HepG2 (cell line): ENCODE results near the gene ARMH4. TPM values are rescaled to one million over a fixed set of nuclear protein-coding genes. Genes with fewer than 3 reads are reported as not detected.

ENCODE experiments used
- ATAC-seq: fragments of 200-7000 bp; cut with Tn5 transposase; 3 replicates; pipeline ENCODE4 v1.9.1; 2020; ENCODE audit warnings: mild to moderate bottlenecking, moderate library complexity
- BruUV-seq: library from RNA; stranded (reverse); fragments of 400-500 nt; replicated peaks from 2 replicates; lab custom pipeline; 2021; lab: Mats Ljungman, UMichigan
- CTCF ChIA-PET: fragments of 300-600 bp; formaldehyde crosslinking; extraction: SDS; loops from one replicate; lab custom pipeline; 2021; ENCODE audit warnings: low total read pairs, inconsistent platforms, low intra/inter-chr PET ratio; lab: Yijun Ruan, JAX
- POLR2A ChIA-PET: fragments of 350-600 bp; sonication (Branson Sonifier 250); formaldehyde crosslinking; loops from one replicate; lab custom pipeline; 2020; ENCODE audit warnings: antibody characterized with exemption, inconsistent platforms; lab: Yijun Ruan, JAX
- DNase-seq: peaks from one replicate; pipeline ENCODE4 v3.0.0-alpha.2; 2015; ENCODE audit warnings: low spot score
- FAIRE-seq: peaks from 3 replicates; lab custom pipeline; 2011; peaks lifted over from hg19 to GRCh38; lab: Jason Lieb, UNC
- H2AFZ ChIP-seq: one replicate; pipeline ENCODE4 v1.6.1; 2011; ENCODE audit warnings: low read length, inconsistent platforms
- H3K27ac ChIP-seq: fragments of 300-600 bp; 3 replicates; pipeline ENCODE4 v1.8.0; 2011; ENCODE audit warnings: mixed run types, mild to moderate bottlenecking, mixed read lengths, low read length, inconsistent platforms; ENCODE audit not compliant: insufficient read depth; ENCODE audit errors: extremely low read length
- H3K27me3 ChIP-seq, 2 experiments: fragments of 200-600 bp in 1 of 2; 2 replicates in 1 of 2; 3 replicates in 1 of 2; pipeline versions ENCODE4 v1.6.0 to v1.8.0; 2011; ENCODE audit warnings: low read length in 2 of 2, mild to moderate bottlenecking in 2 of 2, moderate library complexity in 2 of 2, inconsistent platforms in 1 of 2; ENCODE audit not compliant: insufficient read depth in 2 of 2, control insufficient read depth in 1 of 2
- H3K36me3 ChIP-seq, 2 experiments: fragments of 200-600 bp in 1 of 2; replicated peaks in 1 of 2; 2 replicates in 1 of 2; 3 replicates in 1 of 2; pipeline versions ENCODE4 v1.5.1 to v1.8.0; 2011; ENCODE audit warnings: low read length in 2 of 2, inconsistent platforms in 1 of 2; ENCODE audit not compliant: insufficient read depth in 2 of 2, control insufficient read depth in 1 of 2
- H3K4me1 ChIP-seq: 2 replicates; pipeline ENCODE4 v1.5.1; 2012; ENCODE audit warnings: low read length, inconsistent platforms; ENCODE audit not compliant: insufficient read depth
- H3K4me2 ChIP-seq: 2 replicates; pipeline ENCODE4 v1.6.0; 2011; ENCODE audit warnings: low read depth, low read length, inconsistent platforms
- H3K4me3 ChIP-seq, 3 experiments: fragments of 200-600 bp in 1 of 3; sonication (generic), shearing (Covaris generic) in 1 of 3; replicated peaks in 1 of 3; 2 replicates each; pipeline ENCODE4 v1.5.1; 2011 to 2016; ENCODE audit warnings: low read length in 3 of 3, inconsistent platforms in 2 of 3, low read depth in 2 of 3, mild to moderate bottlenecking in 2 of 3, control low read depth in 1 of 3, mixed read lengths in 1 of 3; ENCODE audit not compliant: insufficient read depth in 1 of 3
- H3K79me2 ChIP-seq: one replicate; pipeline ENCODE4 v1.6.1; 2011; ENCODE audit warnings: low read length, inconsistent platforms; ENCODE audit not compliant: insufficient read depth
- H3K9ac ChIP-seq: 2 replicates; pipeline ENCODE4 v1.6.0; 2011; ENCODE audit warnings: mild to moderate bottlenecking, low read depth, low read length, inconsistent platforms; ENCODE audit not compliant: insufficient read depth
- H3K9me3 ChIP-seq: 2 replicates; pipeline ENCODE4 v1.5.1; 2012; ENCODE audit warnings: mild to moderate bottlenecking, low read length
- H4K20me1 ChIP-seq: 2 replicates; pipeline ENCODE4 v1.6.0; 2011; ENCODE audit warnings: inconsistent platforms, mild to moderate bottlenecking, low read length, moderate library complexity; ENCODE audit not compliant: insufficient read depth
- GZF1 ChIP-seq: sonication (generic); formaldehyde crosslinking; IDR thresholded peaks from 2 replicates; pipeline ENCODE4 v1.5.1; 2020; ENCODE audit warnings: mild to moderate bottlenecking, missing genetic modification reagents
- SMARCE1 ChIP-seq: fragments of 450-650 bp; IDR thresholded peaks from 2 replicates; pipeline ENCODE4 v1.6.1; 2017; ENCODE audit warnings: borderline replicate concordance
- SP140L ChIP-seq: sonication (generic); formaldehyde crosslinking; IDR thresholded peaks from 2 replicates; pipeline ENCODE4 v1.4.0; 2020; ENCODE audit warnings: missing genetic modification reagents, borderline replicate concordance
- STAT5B ChIP-seq: sonication (generic); formaldehyde crosslinking; IDR thresholded peaks from 2 replicates; pipeline ENCODE4 v1.4.0; 2020; ENCODE audit warnings: missing genetic modification reagents
- SUZ12 ChIP-seq: fragments of 150-350 bp; IDR thresholded peaks from 2 replicates; pipeline ENCODE4 v1.6.1; 2014; ENCODE audit warnings: low read depth, low read length
- ZNF225 ChIP-seq: sonication (generic); formaldehyde crosslinking; IDR thresholded peaks from 2 replicates; pipeline ENCODE4 v1.4.0; 2020; ENCODE audit warnings: mild to moderate bottlenecking, missing genetic modification reagents
- ZNF3 ChIP-seq: IDR thresholded peaks from 2 replicates; pipeline ENCODE4 v1.7.0; 2017; ENCODE audit warnings: inconsistent platforms
- ZNF446 ChIP-seq: sonication (generic); formaldehyde crosslinking; IDR thresholded peaks from 2 replicates; pipeline ENCODE4 v1.5.0; 2020; ENCODE audit warnings: mild to moderate bottlenecking, missing genetic modification reagents
- ZNF761 ChIP-seq: sonication (generic); formaldehyde crosslinking; conservative IDR thresholded peaks from 2 replicates; pipeline ENCODE4 v1.4.0; 2020; ENCODE audit warnings: mild to moderate bottlenecking, missing genetic modification reagents
- WGBS: methylation state at CpG from one replicate; pipeline ENCODE4 v1.1.6; 2017; ENCODE audit warnings: low lambda C conversion rate; 5-methylcytosine and 5-hydroxymethylcytosine counted together
- in situ Hi-C: cut with HindIII; loops from 2 replicates; pipeline ENCODE4 v1.10.0; 2017; ENCODE audit warnings: low pct_unique_long_range_greater_than_20kb; ENCODE audit not compliant: extremely low pct_ligation_motif_present
- intact Hi-C: fragments of 100-400 bp; cut with micrococcal nuclease; formaldehyde crosslinking; loops from one replicate; pipeline ENCODE4 v1.10.0; 2022; ENCODE audit not compliant: unreplicated experiment
- polyA plus RNA-seq, 8 experiments: library from polyadenylated mRNA; depleted of rRNA in 3 of 8; stranded (reverse) in 7 of 8; unstranded in 1 of 8; fragments of >200 nt; fragmentation: Illumina TruSeq in 4 of 8; extraction: Trizol in 4 of 8; gene quantifications; 2 replicates each; pipeline versions ENCODE4 v1.2.1 to v1.2.3, GENCODE V29; 2011 to 2016; ENCODE audit warnings: low read depth in 4 of 8, missing spikeins in 1 of 8, mixed read lengths in 1 of 8; ENCODE audit not compliant: insufficient read depth in 1 of 8
- total RNA-seq, 5 experiments: library from RNA; depleted of rRNA; stranded (reverse); fragments of >200 nt; fragmentation: Illumina TruSeq; extraction: Trizol; gene quantifications; 2 replicates each; pipeline ENCODE4 v1.2.3, GENCODE V29; 2016; ENCODE audit warnings: low read depth in 1 of 5
- TF ChIP-seq, protein P1 (sequence below): sonication (generic); formaldehyde crosslinking; IDR thresholded peaks from 2 replicates; pipeline ENCODE4 v1.8.0; 2022; ENCODE audit warnings: low read depth, missing genetic modification reagents
- TF ChIP-seq, protein P2 (sequence below): sonication (generic); formaldehyde crosslinking; IDR thresholded peaks from 2 replicates; pipeline ENCODE4 v1.4.0; 2020; ENCODE audit warnings: missing genetic modification reagents
- TF ChIP-seq, protein P3 (sequence below): sonication (generic); formaldehyde crosslinking; IDR thresholded peaks from 2 replicates; pipeline ENCODE4 v1.4.0; 2020; ENCODE audit warnings: low read depth, mild to moderate bottlenecking, missing genetic modification reagents
- TF ChIP-seq, protein P4 (sequence below): sonication (generic); formaldehyde crosslinking; IDR thresholded peaks from 2 replicates; pipeline ENCODE4 v1.8.0; 2022; ENCODE audit warnings: mild to moderate bottlenecking, missing genetic modification reagents, borderline replicate concordance
- TF ChIP-seq, protein P5 (sequence below): IDR thresholded peaks from 2 replicates; pipeline ENCODE4 v1.6.1; 2016; ENCODE audit warnings: missing compliant biosample characterization, missing genetic modification reagents, borderline replicate concordance

The ARMH4 gene
- total and polyA plus RNA-seq, 2 of the 13 experiments (the other 11 are each of a cell fraction or from before 2014, with no cell fraction given) = 0.02 to 0.18 TPM

DNA sequence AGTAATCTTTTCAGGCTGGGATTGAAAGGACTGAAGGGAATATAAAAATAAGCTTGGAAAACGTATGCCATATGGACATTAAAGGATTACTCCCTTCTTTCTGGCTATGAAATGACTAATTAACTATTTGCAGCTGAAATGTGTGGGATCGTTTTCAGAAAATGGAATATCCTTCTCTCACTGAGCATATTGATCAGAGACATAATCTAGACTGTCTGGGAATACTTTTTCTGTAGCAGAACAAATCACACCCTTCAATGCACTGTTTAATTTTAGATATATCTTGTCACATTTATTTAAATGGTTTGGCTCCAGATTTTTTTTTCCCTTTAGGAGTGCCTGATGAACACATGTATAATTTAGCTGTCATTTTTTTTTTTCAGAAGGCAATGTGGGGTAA lies 37.2 kb upstream of the ARMH4 start:
- intact Hi-C loops = no loop called here
- H3K4me3 ChIP-seq = no peak overlapping the region
- no peak overlapping the region for H3K27ac ChIP-seq
- H3K4me1 ChIP-seq = peaks cover 14% of the 10 kb centered on the region
- DNase-seq (no peak), ATAC-seq (no peak), FAIRE-seq (no peak)
- no peaks in the 10 kb centered on the region for H3K9me3 ChIP-seq
- H4K20me1 ChIP-seq = no peaks in the 10 kb centered on the region
- no peak overlapping the region for H3K4me2 ChIP-seq
- no peak overlapping the region for H2AFZ ChIP-seq
- no peak overlapping the region for H3K9ac ChIP-seq
- BruUV-seq = no TSS peak
- WGBS = 0% methylated on average over 2 of the region's 2 CpGs
- no peaks in the 10 kb centered on the region; a peak in 1 of 5 replicates for H3K27me3 ChIP-seq
- in situ Hi-C loops = no loop called here
- TF ChIP-seq, protein P1, sequence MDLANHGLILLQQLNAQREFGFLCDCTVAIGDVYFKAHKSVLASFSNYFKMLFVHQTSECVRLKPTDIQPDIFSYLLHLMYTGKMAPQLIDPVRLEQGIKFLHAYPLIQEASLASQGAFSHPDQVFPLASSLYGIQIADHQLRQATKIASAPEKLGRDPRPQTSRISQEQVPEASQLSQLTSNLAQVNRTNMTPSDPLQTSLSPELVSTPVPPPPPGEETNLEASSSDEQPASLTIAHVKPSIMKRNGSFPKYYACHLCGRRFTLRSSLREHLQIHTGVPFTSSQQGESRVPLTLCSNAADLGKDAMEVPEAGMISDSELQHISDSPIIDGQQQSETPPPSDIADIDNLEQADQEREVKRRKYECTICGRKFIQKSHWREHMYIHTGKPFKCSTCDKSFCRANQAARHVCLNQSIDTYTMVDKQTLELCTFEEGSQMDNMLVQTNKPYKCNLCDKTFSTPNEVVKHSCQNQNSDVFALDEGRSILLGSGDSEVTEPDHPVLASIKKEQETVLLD (CRISPR knock-in tag) = no peak
- TF ChIP-seq ZNF3 = no peak
- no peak for TF ChIP-seq ZNF225 (CRISPR knock-in tag)
- no peak for TF ChIP-seq SMARCE1
- no peak for TF ChIP-seq ZNF761 (CRISPR knock-in tag)
- no peak for TF ChIP-seq ZNF446 (CRISPR knock-in tag)
- TF ChIP-seq, protein P2, sequence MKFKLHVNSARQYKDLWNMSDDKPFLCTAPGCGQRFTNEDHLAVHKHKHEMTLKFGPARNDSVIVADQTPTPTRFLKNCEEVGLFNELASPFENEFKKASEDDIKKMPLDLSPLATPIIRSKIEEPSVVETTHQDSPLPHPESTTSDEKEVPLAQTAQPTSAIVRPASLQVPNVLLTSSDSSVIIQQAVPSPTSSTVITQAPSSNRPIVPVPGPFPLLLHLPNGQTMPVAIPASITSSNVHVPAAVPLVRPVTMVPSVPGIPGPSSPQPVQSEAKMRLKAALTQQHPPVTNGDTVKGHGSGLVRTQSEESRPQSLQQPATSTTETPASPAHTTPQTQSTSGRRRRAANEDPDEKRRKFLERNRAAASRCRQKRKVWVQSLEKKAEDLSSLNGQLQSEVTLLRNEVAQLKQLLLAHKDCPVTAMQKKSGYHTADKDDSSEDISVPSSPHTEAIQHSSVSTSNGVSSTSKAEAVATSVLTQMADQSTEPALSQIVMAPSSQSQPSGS (CRISPR knock-in tag) = no peak
- TF ChIP-seq, protein P3, sequence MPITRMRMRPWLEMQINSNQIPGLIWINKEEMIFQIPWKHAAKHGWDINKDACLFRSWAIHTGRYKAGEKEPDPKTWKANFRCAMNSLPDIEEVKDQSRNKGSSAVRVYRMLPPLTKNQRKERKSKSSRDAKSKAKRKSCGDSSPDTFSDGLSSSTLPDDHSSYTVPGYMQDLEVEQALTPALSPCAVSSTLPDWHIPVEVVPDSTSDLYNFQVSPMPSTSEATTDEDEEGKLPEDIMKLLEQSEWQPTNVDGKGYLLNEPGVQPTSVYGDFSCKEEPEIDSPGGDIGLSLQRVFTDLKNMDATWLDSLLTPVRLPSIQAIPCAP (CRISPR knock-in tag) = no peak
- TF ChIP-seq STAT5B = no peak
- no peak for TF ChIP-seq GZF1
- TF ChIP-seq SUZ12 = no peak
- no peak for TF ChIP-seq SP140L (CRISPR knock-in tag)
- TF ChIP-seq, protein P4, sequence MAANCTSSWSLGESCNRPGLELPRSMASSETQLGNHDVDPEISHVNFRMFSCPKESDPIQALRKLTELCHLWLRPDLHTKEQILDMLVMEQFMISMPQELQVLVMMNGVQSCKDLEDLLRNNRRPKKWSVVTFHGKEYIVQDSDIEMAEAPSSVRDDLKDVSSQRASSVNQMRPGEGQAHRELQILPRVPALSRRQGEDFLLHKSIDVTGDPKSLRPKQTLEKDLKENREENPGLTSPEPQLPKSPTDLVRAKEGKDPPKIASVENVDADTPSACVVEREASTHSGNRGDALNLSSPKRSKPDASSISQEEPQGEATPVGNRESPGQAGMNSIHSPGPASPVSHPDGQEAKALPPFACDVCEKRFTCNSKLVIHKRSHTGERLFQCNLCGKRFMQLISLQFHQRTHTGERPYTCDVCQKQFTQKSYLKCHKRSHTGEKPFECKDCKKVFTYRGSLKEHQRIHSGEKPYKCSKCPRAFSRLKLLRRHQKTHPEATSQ (CRISPR knock-in tag) = no peak
- TF ChIP-seq, protein P5, sequence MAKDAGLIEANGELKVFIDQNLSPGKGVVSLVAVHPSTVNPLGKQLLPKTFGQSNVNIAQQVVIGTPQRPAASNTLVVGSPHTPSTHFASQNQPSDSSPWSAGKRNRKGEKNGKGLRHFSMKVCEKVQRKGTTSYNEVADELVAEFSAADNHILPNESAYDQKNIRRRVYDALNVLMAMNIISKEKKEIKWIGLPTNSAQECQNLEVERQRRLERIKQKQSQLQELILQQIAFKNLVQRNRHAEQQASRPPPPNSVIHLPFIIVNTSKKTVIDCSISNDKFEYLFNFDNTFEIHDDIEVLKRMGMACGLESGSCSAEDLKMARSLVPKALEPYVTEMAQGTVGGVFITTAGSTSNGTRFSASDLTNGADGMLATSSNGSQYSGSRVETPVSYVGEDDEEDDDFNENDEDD (CRISPR knock-in tag) = no peak
- POLR2A ChIA-PET = no interaction called here
- H3K36me3 ChIP-seq = no peaks in the 10 kb centered on the region
- CTCF ChIA-PET = no interaction called here
- no peaks in the 10 kb centered on the region for H3K79me2 ChIP-seq
